ENCODE data around the gene KLHL13.
"Not testable (repeated sequence)": the region's sequence is repeated elsewhere in the genome, so short reads cannot be mapped to it uniquely, and the experiment has no call there.

Gene KLHL13

GRCh38 chrX:117930116-117930515, 186.5 kb downstream of the KLHL13 start:
- not testable (repeated sequence) for H3K4me1 ChIP-seq (ENCODE audit: control insufficient read depth, insufficient read depth, low read length); H3K9ac ChIP-seq (ENCODE audit: low read depth, low read length); H3K36me3 ChIP-seq (ENCODE audit: control insufficient read depth, insufficient read depth, low read length); H3K27me3 ChIP-seq (ENCODE audit: control insufficient read depth, insufficient read depth, low read length); H3K4me3 ChIP-seq (ENCODE audit: low read depth, low read length); H3K9me3 ChIP-seq (ENCODE audit: control insufficient read depth, insufficient read depth, low read length)

GRCh38 chrX:117919755-117920154, 196.9 kb downstream of the KLHL13 start:
- no peaks in the 10 kb centered on the region for H3K36me3 ChIP-seq (ENCODE audit: control insufficient read depth, insufficient read depth, low read length)
- H3K4me3 ChIP-seq (ENCODE audit: low read depth, low read length) = no peak overlapping the region
- H3K9ac ChIP-seq (ENCODE audit: low read depth, low read length) = no peak overlapping the region
- no peaks in the 10 kb centered on the region for H3K4me1 ChIP-seq (ENCODE audit: control insufficient read depth, insufficient read depth, low read length)
- no peaks in the 10 kb centered on the region for H3K9me3 ChIP-seq (ENCODE audit: control insufficient read depth, insufficient read depth, low read length)
- H3K27me3 ChIP-seq (ENCODE audit: control insufficient read depth, insufficient read depth, low read length) = no peaks in the 10 kb centered on the region

GRCh38 chrX:117910216-117910615, 206.4 kb downstream of the KLHL13 start:
- Histone ChIP-seq H3K9ac (ENCODE audit: low read depth, low read length) (no peak overlapping the region), H3K4me3 (ENCODE audit: low read depth, low read length) (no peak overlapping the region), H3K36me3 (ENCODE audit: control insufficient read depth, insufficient read depth, low read length) (no peaks in the 10 kb centered on the region), H3K9me3 (ENCODE audit: control insufficient read depth, insufficient read depth, low read length) (no peaks in the 10 kb centered on the region), H3K27me3 (ENCODE audit: control insufficient read depth, insufficient read depth, low read length) (no peaks in the 10 kb centered on the region), H3K4me1 (ENCODE audit: control insufficient read depth, insufficient read depth, low read length) (no peaks in the 10 kb centered on the region)

- no peaks in the 10 kb centered on the region for H3K27me3 ChIP-seq (ENCODE audit: control insufficient read depth, insufficient read depth, low read length)
- H3K4me1 ChIP-seq (ENCODE audit: control insufficient read depth, insufficient read depth, low read length) = no peaks in the 10 kb centered on the region
- H3K4me3 ChIP-seq (ENCODE audit: low read depth, low read length) = no peak overlapping the region
- no peaks in the 10 kb centered on the region for H3K9me3 ChIP-seq (ENCODE audit: control insufficient read depth, insufficient read depth, low read length)
- H3K36me3 ChIP-seq (ENCODE audit: control insufficient read depth, insufficient read depth, low read length) = no peaks in the 10 kb centered on the region
- no peak overlapping the region for H3K9ac ChIP-seq (ENCODE audit: low read depth, low read length)
Observed at GRCh38 chrX:117898226-117898625, 218.4 kb downstream of the KLHL13 start.

GRCh38 chrX:117895418-117895817, 221.2 kb downstream of the KLHL13 start:
- H3K27me3 ChIP-seq (ENCODE audit: control insufficient read depth, insufficient read depth, low read length) = no peaks in the 10 kb centered on the region
- no peak overlapping the region for H3K4me3 ChIP-seq (ENCODE audit: low read depth, low read length)
- H3K9ac ChIP-seq (ENCODE audit: low read depth, low read length) = no peak overlapping the region
- no peaks in the 10 kb centered on the region for H3K9me3 ChIP-seq (ENCODE audit: control insufficient read depth, insufficient read depth, low read length)
- H3K4me1 ChIP-seq (ENCODE audit: control insufficient read depth, insufficient read depth, low read length) = no peaks in the 10 kb centered on the region
- H3K36me3 ChIP-seq (ENCODE audit: control insufficient read depth, insufficient read depth, low read length) = no peaks in the 10 kb centered on the region

GRCh38 chrX:117892469-117892868, 224.1 kb downstream of the KLHL13 start:
- Histone ChIP-seq H3K9ac (ENCODE audit: low read depth, low read length) (no peak overlapping the region), H3K36me3 (ENCODE audit: control insufficient read depth, insufficient read depth, low read length) (no peaks in the 10 kb centered on the region), H3K9me3 (ENCODE audit: control insufficient read depth, insufficient read depth, low read length) (no peaks in the 10 kb centered on the region), H3K4me3 (ENCODE audit: low read depth, low read length) (no peak overlapping the region), H3K4me1 (ENCODE audit: control insufficient read depth, insufficient read depth, low read length) (no peaks in the 10 kb centered on the region), H3K27me3 (ENCODE audit: control insufficient read depth, insufficient read depth, low read length) (no peaks in the 10 kb centered on the region)

GRCh38 chrX:117871796-117872195, 244.8 kb downstream of the KLHL13 start:
- H3K36me3 ChIP-seq (ENCODE audit: control insufficient read depth, insufficient read depth, low read length) = no peaks in the 10 kb centered on the region
- H3K27me3 ChIP-seq (ENCODE audit: control insufficient read depth, insufficient read depth, low read length) = no peaks in the 10 kb centered on the region
- no peak overlapping the region for H3K4me3 ChIP-seq (ENCODE audit: low read depth, low read length)
- H3K9me3 ChIP-seq (ENCODE audit: control insufficient read depth, insufficient read depth, low read length) = no peaks in the 10 kb centered on the region
- no peak overlapping the region for H3K9ac ChIP-seq (ENCODE audit: low read depth, low read length)
- no peaks in the 10 kb centered on the region for H3K4me1 ChIP-seq (ENCODE audit: control insufficient read depth, insufficient read depth, low read length)

GRCh38 chrX:117860517-117860916, 256.1 kb downstream of the KLHL13 start:
- H3K27me3 ChIP-seq (ENCODE audit: control insufficient read depth, insufficient read depth, low read length) = no peaks in the 10 kb centered on the region
- no peaks in the 10 kb centered on the region for H3K36me3 ChIP-seq (ENCODE audit: control insufficient read depth, insufficient read depth, low read length)
- H3K4me1 ChIP-seq (ENCODE audit: control insufficient read depth, insufficient read depth, low read length) = no peaks in the 10 kb centered on the region
- no peak overlapping the region for H3K4me3 ChIP-seq (ENCODE audit: low read depth, low read length)
- no peak overlapping the region for H3K9ac ChIP-seq (ENCODE audit: low read depth, low read length)
- no peaks in the 10 kb centered on the region for H3K9me3 ChIP-seq (ENCODE audit: control insufficient read depth, insufficient read depth, low read length)

- no peaks in the 10 kb centered on the region for H3K27me3 ChIP-seq (ENCODE audit: control insufficient read depth, insufficient read depth, low read length)
Observed at GRCh38 chrX:117854806-117855205, 261.8 kb downstream of the KLHL13 start.

GRCh38 chrX:117851025-117851424, 265.6 kb downstream of the KLHL13 start:
- H3K27me3 ChIP-seq (ENCODE audit: control insufficient read depth, insufficient read depth, low read length) = no peaks in the 10 kb centered on the region
- no peaks in the 10 kb centered on the region for H3K36me3 ChIP-seq (ENCODE audit: control insufficient read depth, insufficient read depth, low read length)
- H3K4me3 ChIP-seq (ENCODE audit: low read depth, low read length) = no peak overlapping the region
- H3K9me3 ChIP-seq (ENCODE audit: control insufficient read depth, insufficient read depth, low read length) = no peaks in the 10 kb centered on the region
- H3K9ac ChIP-seq (ENCODE audit: low read depth, low read length) = no peak overlapping the region
- H3K4me1 ChIP-seq (ENCODE audit: control insufficient read depth, insufficient read depth, low read length) = no peaks in the 10 kb centered on the region

More at GRCh38 chrX:117854806-117855205, 261.8 kb downstream of the KLHL13 start:
- Histone ChIP-seq H3K4me1 (ENCODE audit: control insufficient read depth, insufficient read depth, low read length) (no peaks in the 10 kb centered on the region), H3K4me3 (ENCODE audit: low read depth, low read length) (no peak overlapping the region), H3K9ac (ENCODE audit: low read depth, low read length) (no peak overlapping the region), H3K9me3 (ENCODE audit: control insufficient read depth, insufficient read depth, low read length) (no peaks in the 10 kb centered on the region), H3K36me3 (ENCODE audit: control insufficient read depth, insufficient read depth, low read length) (no peaks in the 10 kb centered on the region)
